Measurements from ENCODE around the gene TAF1B.

TAF1B gene

DNA sequence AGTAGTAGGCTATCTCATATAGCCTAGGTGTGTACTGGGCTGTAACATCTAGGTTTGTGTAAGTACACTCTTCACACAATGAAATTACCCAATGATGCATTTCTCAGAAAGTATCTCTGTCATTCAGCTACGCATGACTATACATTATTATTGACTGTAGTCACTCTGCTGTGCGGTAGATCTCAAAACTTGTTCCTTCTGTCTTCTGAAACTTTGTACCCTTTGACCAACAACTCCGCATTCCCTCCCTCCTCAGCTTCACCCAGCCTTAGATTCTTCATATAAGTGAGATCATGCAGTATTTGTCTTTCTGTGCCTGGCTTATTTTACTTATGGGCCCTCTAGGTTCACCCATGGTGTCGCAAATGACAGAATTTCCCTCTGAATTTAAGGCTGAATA is 49.0 kb downstream of the TAF1B start:
- Histone ChIP-seq H3K9me3 (ENCODE audit: control insufficient read depth, low read length) (peaks cover 6% of the 10 kb centered on the region), H3K9ac (ENCODE audit: low read length) (no peak overlapping the region), H3K4me3 (ENCODE audit: low read length) (no peak overlapping the region), H3K27me3 (replicated peaks; ENCODE audit: control insufficient read depth, insufficient read depth, low read length) (no peaks in the 10 kb centered on the region), H3K36me3 (ENCODE audit: control insufficient read depth, insufficient read depth, low read length, severe bottlenecking) (peaks cover 8% of the 10 kb centered on the region), H3K4me1 (ENCODE audit: control insufficient read depth, insufficient read depth, low read length) (peaks cover 12% of the 10 kb centered on the region)
- DNase-seq (ENCODE audit: low read depth): no peak

DNA sequence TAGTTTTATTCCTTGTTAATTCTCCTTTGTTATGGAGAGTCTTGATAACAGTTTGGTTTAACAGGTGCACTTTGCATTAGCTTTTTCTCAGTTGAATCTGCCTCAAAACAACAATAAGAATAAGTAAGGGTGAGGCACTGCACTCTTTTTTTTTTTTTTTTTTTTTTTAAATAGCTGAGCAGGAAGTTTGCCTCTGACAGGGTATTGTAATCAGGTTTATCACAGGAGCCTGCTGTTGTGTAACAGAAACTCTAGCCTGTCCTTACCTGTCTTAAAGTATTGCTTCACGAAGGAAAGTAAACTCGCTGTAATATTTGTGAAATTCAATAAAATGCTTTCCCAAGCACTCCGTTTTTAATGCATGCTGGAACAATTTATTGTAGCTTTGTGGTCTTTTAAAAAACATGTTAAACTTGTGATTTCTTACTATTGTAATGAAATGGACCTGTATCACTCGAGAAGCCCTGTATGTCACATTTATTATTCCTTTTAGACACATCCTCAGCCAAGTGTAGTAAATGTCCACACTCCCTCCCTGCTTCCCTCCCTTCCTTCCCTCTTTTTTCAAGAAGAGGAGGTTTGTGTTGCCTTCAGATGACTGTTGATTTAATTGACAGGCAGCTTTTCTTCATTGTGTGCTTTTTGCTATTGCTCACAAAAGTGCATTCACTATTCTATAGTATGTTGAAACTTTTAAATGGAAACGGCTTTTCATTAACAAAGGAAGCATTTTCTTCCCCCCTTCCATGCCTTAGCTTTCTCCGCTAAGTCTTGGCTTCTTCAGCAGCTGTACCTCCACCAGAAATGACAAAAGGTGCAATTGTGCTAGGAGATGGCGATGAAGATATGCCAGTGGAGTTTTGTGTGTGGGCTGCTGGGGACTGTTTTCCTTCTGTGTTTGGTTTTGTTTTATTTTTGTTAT is 52.7 kb downstream of the TAF1B start:
- no peaks in the 10 kb centered on the region for H3K9me3 ChIP-seq (ENCODE audit: control insufficient read depth, low read length)

DNA sequence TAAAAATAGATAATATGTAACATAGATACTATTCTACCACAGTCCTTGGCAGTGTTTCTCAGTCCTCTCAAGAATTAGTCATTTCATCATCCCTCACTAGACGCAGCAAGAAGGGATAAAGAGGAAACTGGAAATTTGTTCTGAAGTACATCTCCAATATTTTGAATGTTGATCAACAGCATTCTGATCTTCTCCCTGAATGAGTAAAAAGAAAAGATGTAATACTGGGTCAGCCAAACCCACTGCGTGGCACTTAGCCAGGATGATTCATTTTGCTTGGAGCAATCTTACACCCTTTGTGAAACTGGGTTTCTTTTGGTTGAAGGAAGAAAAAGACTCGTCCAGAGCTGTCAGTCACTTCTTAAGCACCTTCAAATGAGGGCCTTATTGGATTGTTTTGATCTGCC is 54.1 kb downstream of the TAF1B start:
- Histone ChIP-seq H3K27me3 (replicated peaks; ENCODE audit: control insufficient read depth, insufficient read depth, low read length) (no peaks in the 10 kb centered on the region), H3K9me3 (ENCODE audit: control insufficient read depth, low read length) (no peaks in the 10 kb centered on the region), H3K4me3 (ENCODE audit: low read length) (peak overlapping the region; percentile 8), H3K9ac (ENCODE audit: low read length) (no peak overlapping the region), H3K4me1 (ENCODE audit: control insufficient read depth, insufficient read depth, low read length) (peaks cover 16% of the 10 kb centered on the region), H3K36me3 (ENCODE audit: control insufficient read depth, insufficient read depth, low read length, severe bottlenecking) (peaks cover 5% of the 10 kb centered on the region)
- DNase-seq (ENCODE audit: low read depth): peak; percentile 95

More for the DNA sequence above, 52.7 kb downstream of the TAF1B start:
- H3K36me3 ChIP-seq (ENCODE audit: control insufficient read depth, insufficient read depth, low read length, severe bottlenecking): peaks cover 6% of the 10 kb centered on the region
- no peak for DNase-seq (ENCODE audit: low read depth)
- H3K27me3 ChIP-seq (replicated peaks; ENCODE audit: control insufficient read depth, insufficient read depth, low read length): no peaks in the 10 kb centered on the region
- H3K4me3 ChIP-seq (ENCODE audit: low read length): no peak overlapping the region
- H3K4me1 ChIP-seq (ENCODE audit: control insufficient read depth, insufficient read depth, low read length): peaks cover 16% of the 10 kb centered on the region
- H3K9ac ChIP-seq (ENCODE audit: low read length): no peak overlapping the region

DNA sequence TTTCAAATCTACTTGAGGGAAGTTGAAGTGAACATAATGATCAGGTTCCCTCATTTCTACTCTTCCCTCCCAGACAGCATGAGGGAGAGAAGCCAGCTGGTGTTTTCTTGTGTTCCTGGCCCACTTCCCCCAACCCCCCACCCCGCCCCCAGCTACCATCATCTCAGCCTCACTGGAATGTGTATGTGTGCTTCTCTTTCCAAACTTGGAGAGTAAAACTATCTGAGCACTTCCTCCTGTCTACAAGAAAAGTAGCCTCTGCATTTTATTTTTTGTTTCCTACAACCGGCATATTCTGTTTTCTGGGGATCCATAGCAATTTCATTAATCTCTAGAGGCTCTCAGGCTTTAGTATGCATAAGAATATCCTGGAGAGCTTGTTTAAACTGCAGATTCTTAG is 54.6 kb downstream of the TAF1B start:
- H3K4me1 ChIP-seq (ENCODE audit: control insufficient read depth, insufficient read depth, low read length): peaks cover 16% of the 10 kb centered on the region
- H3K9ac ChIP-seq (ENCODE audit: low read length): no peak overlapping the region
- peak; percentile 27 for DNase-seq (ENCODE audit: low read depth)
- no peaks in the 10 kb centered on the region for H3K9me3 ChIP-seq (ENCODE audit: control insufficient read depth, low read length)
- H3K4me3 ChIP-seq (ENCODE audit: low read length): no peak overlapping the region
- H3K27me3 ChIP-seq (replicated peaks; ENCODE audit: control insufficient read depth, insufficient read depth, low read length): no peaks in the 10 kb centered on the region
- H3K36me3 ChIP-seq (ENCODE audit: control insufficient read depth, insufficient read depth, low read length, severe bottlenecking): peaks cover under 1% of the 10 kb centered on the region

DNA sequence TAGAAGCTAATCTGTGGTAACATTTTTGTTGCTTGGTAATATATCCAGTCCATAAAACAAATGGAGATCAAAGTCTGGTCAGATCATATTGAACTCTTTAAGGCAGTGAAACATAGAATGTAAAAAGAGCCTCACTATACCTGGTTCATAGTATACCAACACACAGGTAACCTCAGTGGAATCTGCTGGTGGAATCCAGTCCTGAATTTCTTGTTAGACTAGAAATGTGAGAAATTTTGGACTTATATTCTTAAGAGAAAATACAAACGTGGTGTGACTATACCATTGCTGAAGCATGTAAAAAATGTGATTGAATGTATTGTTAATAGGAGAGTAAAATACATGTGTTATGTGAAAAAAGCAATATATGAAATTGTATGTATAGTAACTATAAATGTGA is 62.1 kb downstream of the TAF1B start:
- Histone ChIP-seq H3K4me1 (ENCODE audit: control insufficient read depth, insufficient read depth, low read length) (peaks cover 8% of the 10 kb centered on the region), H3K9ac (ENCODE audit: low read length) (no peak overlapping the region), H3K27me3 (replicated peaks; ENCODE audit: control insufficient read depth, insufficient read depth, low read length) (no peaks in the 10 kb centered on the region), H3K4me3 (ENCODE audit: low read length) (no peak overlapping the region), H3K9me3 (ENCODE audit: control insufficient read depth, low read length) (no peaks in the 10 kb centered on the region), H3K36me3 (ENCODE audit: control insufficient read depth, insufficient read depth, low read length, severe bottlenecking) (no peaks in the 10 kb centered on the region)
- no peak for DNase-seq (ENCODE audit: low read depth)

DNA sequence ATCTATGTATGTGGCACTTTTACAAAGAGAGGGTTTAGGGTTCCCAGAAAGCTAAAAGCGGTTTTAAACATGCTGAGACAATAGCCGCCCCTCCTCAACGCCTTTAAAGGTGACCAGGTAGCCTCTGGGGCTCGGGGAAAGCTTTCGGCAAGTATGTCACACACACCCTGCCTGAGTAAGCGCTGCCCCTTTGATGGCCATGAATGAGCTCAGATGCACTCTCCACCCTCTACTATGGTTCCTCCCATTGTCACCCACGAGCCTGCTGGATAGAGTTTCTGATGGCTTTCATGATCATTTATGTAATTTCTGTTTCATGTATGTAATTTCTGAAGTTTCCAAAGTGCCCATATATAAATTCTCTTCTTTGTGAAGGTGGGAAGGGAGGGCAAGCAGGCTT is 64.1 kb downstream of the TAF1B start:
- no peaks in the 10 kb centered on the region for H3K9me3 ChIP-seq (ENCODE audit: control insufficient read depth, low read length)
- no peak overlapping the region for H3K9ac ChIP-seq (ENCODE audit: low read length)
- no peaks in the 10 kb centered on the region for H3K27me3 ChIP-seq (replicated peaks; ENCODE audit: control insufficient read depth, insufficient read depth, low read length)
- no peak for DNase-seq (ENCODE audit: low read depth)
- H3K4me1 ChIP-seq (ENCODE audit: control insufficient read depth, insufficient read depth, low read length): peaks cover 8% of the 10 kb centered on the region
- peaks cover 7% of the 10 kb centered on the region for H3K36me3 ChIP-seq (ENCODE audit: control insufficient read depth, insufficient read depth, low read length, severe bottlenecking)
- H3K4me3 ChIP-seq (ENCODE audit: low read length): no peak overlapping the region

DNA sequence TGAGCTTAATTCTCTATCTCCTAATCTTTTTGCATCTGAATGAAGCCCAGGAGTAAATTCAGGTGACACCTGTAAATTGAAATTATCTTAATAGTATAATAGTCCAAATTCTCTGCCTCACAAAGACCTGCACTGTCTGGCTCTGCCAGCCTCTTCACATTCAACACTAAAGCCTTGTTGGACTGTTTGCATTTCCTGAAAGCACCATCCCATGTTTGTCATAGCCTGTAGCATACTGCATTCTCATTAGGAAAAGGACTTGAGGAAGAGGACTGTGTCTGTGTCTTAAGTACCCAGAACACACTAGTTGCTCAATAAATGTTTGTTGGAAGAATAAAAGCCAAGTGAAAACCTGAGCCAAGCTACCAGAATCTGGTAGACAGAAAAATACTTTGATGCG is 65.4 kb downstream of the TAF1B start:
- Histone ChIP-seq H3K9ac (ENCODE audit: low read length) (no peak overlapping the region), H3K36me3 (ENCODE audit: control insufficient read depth, insufficient read depth, low read length, severe bottlenecking) (peaks cover 17% of the 10 kb centered on the region), H3K27me3 (replicated peaks; ENCODE audit: control insufficient read depth, insufficient read depth, low read length) (no peaks in the 10 kb centered on the region), H3K4me3 (ENCODE audit: low read length) (no peak overlapping the region), H3K4me1 (ENCODE audit: control insufficient read depth, insufficient read depth, low read length) (peaks cover 8% of the 10 kb centered on the region), H3K9me3 (ENCODE audit: control insufficient read depth, low read length) (no peaks in the 10 kb centered on the region)
- DNase-seq (ENCODE audit: low read depth): no peak

DNA sequence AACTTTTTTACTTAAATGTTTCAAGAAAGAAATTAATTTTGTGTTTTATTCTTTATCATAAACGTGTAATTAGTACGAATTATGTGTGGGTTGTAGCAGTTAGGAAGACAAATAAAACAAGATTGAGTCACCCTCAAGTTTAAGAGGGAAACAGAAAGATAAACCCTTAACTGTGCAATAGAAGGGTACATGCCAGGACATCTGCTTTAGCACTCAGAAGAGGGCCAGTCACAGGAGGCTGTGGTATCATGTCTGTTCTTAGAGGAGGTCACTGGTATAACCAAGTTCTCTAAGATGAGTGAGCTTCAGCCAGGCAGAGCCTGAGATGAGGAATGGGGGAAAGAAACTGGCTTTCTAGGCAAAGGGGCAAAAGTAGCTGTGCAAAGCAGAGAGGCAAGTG is 65.8 kb downstream of the TAF1B start:
- Histone ChIP-seq H3K36me3 (ENCODE audit: control insufficient read depth, insufficient read depth, low read length, severe bottlenecking) (peaks cover 21% of the 10 kb centered on the region), H3K4me1 (ENCODE audit: control insufficient read depth, insufficient read depth, low read length) (peaks cover 8% of the 10 kb centered on the region), H3K9ac (ENCODE audit: low read length) (no peak overlapping the region), H3K9me3 (ENCODE audit: control insufficient read depth, low read length) (no peaks in the 10 kb centered on the region), H3K27me3 (replicated peaks; ENCODE audit: control insufficient read depth, insufficient read depth, low read length) (no peaks in the 10 kb centered on the region), H3K4me3 (ENCODE audit: low read length) (no peak overlapping the region)
- DNase-seq (ENCODE audit: low read depth): peak; percentile 1

DNA sequence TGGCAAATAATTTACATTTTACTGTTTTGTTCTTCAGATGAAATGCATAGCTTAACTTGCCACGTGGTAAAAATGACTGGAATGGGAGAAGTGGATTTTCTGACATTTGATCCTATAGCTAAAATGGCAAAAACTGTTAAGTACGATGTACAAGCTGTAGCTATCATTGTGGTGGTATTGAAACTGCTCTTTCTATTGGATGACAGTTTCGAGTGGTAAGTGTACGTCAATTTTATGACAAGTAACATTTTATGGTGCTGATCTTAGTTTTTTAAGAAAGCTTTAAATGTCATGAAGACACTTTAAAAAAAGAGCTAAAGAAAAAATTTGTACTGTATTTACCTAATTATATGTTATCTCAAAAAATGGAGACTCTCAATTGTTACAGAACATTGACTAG is 67.4 kb downstream of the TAF1B start:
- Histone ChIP-seq H3K4me1 (ENCODE audit: control insufficient read depth, insufficient read depth, low read length) (peaks cover 8% of the 10 kb centered on the region), H3K4me3 (ENCODE audit: low read length) (no peak overlapping the region), H3K36me3 (ENCODE audit: control insufficient read depth, insufficient read depth, low read length, severe bottlenecking) (peaks cover 25% of the 10 kb centered on the region), H3K9me3 (ENCODE audit: control insufficient read depth, low read length) (no peaks in the 10 kb centered on the region), H3K9ac (ENCODE audit: low read length) (no peak overlapping the region), H3K27me3 (replicated peaks; ENCODE audit: control insufficient read depth, insufficient read depth, low read length) (no peaks in the 10 kb centered on the region)
- DNase-seq (ENCODE audit: low read depth): no peak

DNA sequence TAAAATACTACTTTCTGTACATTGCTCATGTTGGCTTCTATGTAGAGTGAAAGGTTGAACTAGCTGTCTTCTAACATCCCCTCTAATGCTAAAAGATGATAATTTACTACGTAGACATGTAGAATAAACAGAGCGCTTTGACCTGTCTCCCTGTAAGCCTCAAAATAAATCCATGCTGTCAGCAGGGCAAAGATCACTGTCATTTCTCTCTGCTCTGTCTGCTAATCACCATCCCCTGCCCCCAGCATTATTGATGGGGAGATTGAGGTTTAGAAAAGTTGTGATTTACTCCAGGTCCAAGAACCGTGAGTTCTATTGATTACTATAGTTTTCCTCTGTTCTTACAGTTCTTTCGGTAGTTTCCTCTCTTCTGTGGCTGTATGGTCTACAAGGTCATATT is 69.2 kb downstream of the TAF1B start:
- Histone ChIP-seq H3K9ac (ENCODE audit: low read length) (no peak overlapping the region), H3K36me3 (ENCODE audit: control insufficient read depth, insufficient read depth, low read length, severe bottlenecking) (peaks cover 25% of the 10 kb centered on the region), H3K27me3 (replicated peaks; ENCODE audit: control insufficient read depth, insufficient read depth, low read length) (no peaks in the 10 kb centered on the region), H3K4me1 (ENCODE audit: control insufficient read depth, insufficient read depth, low read length) (peaks cover 8% of the 10 kb centered on the region), H3K9me3 (ENCODE audit: control insufficient read depth, low read length) (no peaks in the 10 kb centered on the region), H3K4me3 (ENCODE audit: low read length) (no peak overlapping the region)
- DNase-seq (ENCODE audit: low read depth): no peak

DNA sequence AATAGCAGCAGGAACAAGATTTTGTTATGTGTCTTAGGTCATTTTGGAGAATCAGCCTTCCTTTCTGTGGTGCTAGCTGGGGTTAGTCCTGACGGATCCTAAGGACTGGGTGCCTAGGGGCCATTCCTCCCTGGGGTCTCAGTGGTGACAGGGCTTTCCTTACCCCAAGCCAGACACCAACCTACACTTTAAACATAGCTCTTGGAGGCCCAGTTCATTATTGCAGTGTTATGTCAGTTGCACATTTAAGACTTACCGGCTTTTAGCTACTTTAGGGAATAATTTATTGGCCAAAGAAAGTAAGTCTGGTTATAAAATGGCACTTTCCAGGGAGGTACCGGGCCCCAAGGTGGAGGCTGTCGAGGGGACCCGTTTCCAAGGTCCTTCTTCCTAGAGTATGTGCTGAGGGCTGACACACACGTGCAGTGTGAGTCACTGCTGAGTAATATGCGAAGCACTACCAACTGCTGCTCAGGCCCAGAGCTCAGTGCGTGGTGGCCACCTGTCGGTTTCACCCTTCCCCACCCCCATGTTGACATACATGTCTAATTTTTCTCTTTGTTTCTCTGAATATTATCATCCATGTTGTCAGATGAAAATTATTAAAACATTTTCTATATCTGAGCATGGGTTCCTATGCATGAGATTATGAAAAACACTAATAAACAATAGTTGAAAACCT is 71.3 kb downstream of the TAF1B start:
- H3K4me3 ChIP-seq (ENCODE audit: low read length): no peak overlapping the region
- DNase-seq (ENCODE audit: low read depth): peak; percentile 29

More for the DNA sequence above, 71.3 kb downstream of the TAF1B start:
- Histone ChIP-seq H3K9me3 (ENCODE audit: control insufficient read depth, low read length) (no peaks in the 10 kb centered on the region), H3K36me3 (ENCODE audit: control insufficient read depth, insufficient read depth, low read length, severe bottlenecking) (peaks cover 25% of the 10 kb centered on the region), H3K4me1 (ENCODE audit: control insufficient read depth, insufficient read depth, low read length) (peaks cover 15% of the 10 kb centered on the region), H3K9ac (ENCODE audit: low read length) (no peak overlapping the region), H3K27me3 (replicated peaks; ENCODE audit: control insufficient read depth, insufficient read depth, low read length) (no peaks in the 10 kb centered on the region)

Data from adipocyte (in vitro differentiated cells).